H1 (cell line): ENCODE results near the gene AKAP9. TPM values are rescaled to one million over a fixed set of nuclear protein-coding genes. Genes with fewer than 3 reads are reported as not detected.

Experiments used
- EZH2 ChIP-seq: fragments of 200-600 bp; sonication (generic); IDR thresholded peaks from 2 replicates; pipeline ENCODE4 v1.7.1; 2012; ENCODE audit warnings: low read depth, mild to moderate bottlenecking, moderate library complexity, low read length, inconsistent platforms; ENCODE audit not compliant: severe bottlenecking
- JUN ChIP-seq: IDR thresholded peaks from 2 replicates; pipeline ENCODE4 v1.6.1; 2011; ENCODE audit warnings: low read depth, mild to moderate bottlenecking, improper control_type of control experiment, low read length
- KDM1A ChIP-seq: fragments of 200-600, 300-600 bp; sonication (generic); IDR thresholded peaks from 2 replicates; pipeline ENCODE4 v1.7.1; 2016; ENCODE audit warnings: mild to moderate bottlenecking, low read length, borderline replicate concordance
- KDM4A ChIP-seq: IDR thresholded peaks from one replicate; pipeline ENCODE4 v1.7.1; 2012; ENCODE audit warnings: low read depth, mild to moderate bottlenecking, moderate library complexity, low read length, inconsistent platforms; ENCODE audit not compliant: severe bottlenecking
- KDM5A ChIP-seq: fragments of 200-600 bp; IDR thresholded peaks from 2 replicates; pipeline ENCODE4 v1.7.1; 2012; ENCODE audit warnings: mild to moderate bottlenecking, low read length, inconsistent platforms, mixed read lengths
- NANOG ChIP-seq: IDR thresholded peaks from 2 replicates; pipeline ENCODE4 v1.6.1; 2011; ENCODE audit warnings: low read length, low read depth, mild to moderate bottlenecking, inconsistent platforms; ENCODE audit not compliant: insufficient read depth, poor library complexity, severe bottlenecking
- SIN3A ChIP-seq, 2 experiments: IDR thresholded peaks in 1 of 2; conservative IDR thresholded peaks in 1 of 2; 2 replicates each; pipeline ENCODE4 v1.6.1; 2011 to 2012; ENCODE audit warnings: low read length in 2 of 2, improper control_type of control experiment in 1 of 2, low read depth in 1 of 2, mild to moderate bottlenecking in 1 of 2
- SRF ChIP-seq: IDR thresholded peaks from 2 replicates; pipeline ENCODE4 v1.6.1; 2011; ENCODE audit warnings: mild to moderate bottlenecking, low read depth, low read length, moderate library complexity
- TEAD4 ChIP-seq: IDR thresholded peaks from 2 replicates; pipeline ENCODE4 v1.6.1; 2012; ENCODE audit warnings: low read depth, low read length, inconsistent platforms, mixed read lengths
- polyA plus RNA-seq, 7 experiments: library from polyadenylated mRNA; depleted of rRNA in 3 of 7; stranded (reverse) in 5 of 7; unstranded in 2 of 7; fragments of >200 nt in 5 of 7; fragments of 200-250 nt in 2 of 7; gene quantifications; 1 replicate in 5 of 7; 2 replicates in 1 of 7; 4 replicates in 1 of 7; pipeline versions ENCODE4 v1.2.1 to v1.2.3, GENCODE V29; 2011 to 2013; ENCODE audit warnings: missing spikeins in 2 of 7, mixed read lengths in 2 of 7
- total RNA-seq: library from RNA; stranded (reverse); fragmentation: NEBNext Ultra II Directional; extraction: Animal tissue kit (Norgen Biotek cat#: 25700); gene quantifications from 2 replicates; pipeline ENCODE4 v1.2.1, GENCODE V29; 2021

Gene AKAP9
- total and polyA plus RNA-seq, 2 of the 8 experiments (the other 6 are each of a cell fraction or from before 2014, with no cell fraction given) = 6.2 to 26.3 TPM

DNA sequence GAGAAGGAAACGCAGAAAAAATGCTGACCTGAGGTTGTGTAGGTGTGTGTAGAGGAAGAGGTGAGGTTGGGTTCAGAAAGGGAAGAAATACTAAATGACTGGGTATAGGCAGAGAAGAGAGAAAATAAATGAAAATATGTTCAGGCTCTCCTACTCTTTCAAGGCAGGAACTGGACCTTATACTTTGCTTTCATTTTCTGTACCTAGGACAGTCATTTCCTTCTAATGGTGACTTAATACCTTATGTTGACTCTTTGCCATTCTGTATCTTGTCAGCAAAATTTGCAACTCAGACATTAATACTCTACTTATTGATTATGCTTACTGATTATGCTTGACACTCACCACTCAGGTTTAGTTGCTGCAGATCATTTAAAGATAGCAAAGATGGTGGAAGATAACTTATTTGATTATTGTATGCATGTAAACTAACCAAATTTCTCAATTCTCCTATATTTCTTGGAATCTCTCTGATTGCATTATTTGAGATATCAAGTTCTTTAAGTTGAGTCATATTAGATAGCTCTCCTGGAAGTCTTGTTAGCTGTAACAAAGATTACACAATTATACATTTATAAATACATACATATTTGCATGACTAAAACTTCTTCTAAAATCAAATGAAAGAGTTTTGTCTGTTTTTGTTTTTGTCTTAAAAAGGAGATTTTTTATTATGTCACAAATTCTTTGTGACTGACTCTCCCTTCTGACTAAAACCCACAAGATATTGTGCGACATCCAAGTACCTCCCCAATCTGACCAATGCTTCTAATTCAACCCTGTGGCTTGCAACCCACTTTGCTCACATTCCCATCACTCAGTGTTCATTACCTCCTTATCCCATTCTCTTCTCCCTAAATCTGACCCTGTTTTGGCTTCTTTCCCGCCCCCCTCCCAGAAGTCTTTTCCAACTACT, 218.3 kb downstream of the AKAP9 start (continued):
- TF ChIP-seq SIN3A (conservative IDR thresholded peaks at IDR 0.05 in 1 of 2, IDR thresholded peaks at IDR 0.05 in 1 of 2; ENCODE audit: low read depth in 1 of 2, low read length in 2 of 2) (no peak), SRF (no peak), KDM5A (no peak), JUN (no peak), KDM4A (no peak), TEAD4 (no peak), KDM1A (no peak), NANOG (no peak), EZH2 (no peak)

Other genes starting within 250 kb of the AKAP9 start
- 11.1 and 12.6 TPM in 2 replicates for gene MTERF1, start 60.2 kb upstream of the AKAP9 start, total RNA-seq
- 2.5 and 4.5 TPM in 2 replicates for gene MTERF1, start 60.2 kb upstream of the AKAP9 start, polyA plus RNA-seq (2011; rRNA removed)
- 109 and 111 TPM in 2 replicates for gene CYP51A1, start 193.6 kb downstream of the AKAP9 start, total RNA-seq
- gene CYP51A1, start 193.6 kb downstream of the AKAP9 start, polyA plus RNA-seq (2011; rRNA removed) = 9.8 and 10.1 TPM in 2 replicates
- not detected in 2 replicates for gene LRRD1, start 238.3 kb downstream of the AKAP9 start, total RNA-seq
- not detected in 2 replicates for gene LRRD1, start 238.3 kb downstream of the AKAP9 start, polyA plus RNA-seq (2011; rRNA removed)